K562 (cell line): ENCODE results near the gene PIK3R1. TPM values are rescaled to one million over a fixed set of nuclear protein-coding genes. Genes with fewer than 3 reads are reported as not detected.

Experiments
- ATAC-seq: fragments of 200-7000 bp; cut with Tn5 transposase; 3 replicates; pipeline ENCODE4 v1.9.1; 2020; ENCODE audit warnings: moderate library complexity
- BruUV-seq: library from RNA; stranded (reverse); fragments of 400-500 nt; replicated peaks from 2 replicates; lab custom pipeline; 2021; lab: Mats Ljungman, UMichigan
- CTCF ChIA-PET: fragments of 300-600 bp; formaldehyde crosslinking; extraction: SDS; loops from one replicate; lab custom pipeline; 2021; ENCODE audit warnings: low intra/inter-chr PET ratio; lab: Yijun Ruan, JAX
- POLR2A ChIA-PET: fragments of 300-600, 350-650 bp; sonication (Branson Sonifier 250); formaldehyde crosslinking; extraction: SDS; loops from one replicate; lab custom pipeline; 2021; ENCODE audit warnings: antibody characterized with exemption, inconsistent platforms; lab: Yijun Ruan, JAX
- DNase-seq, 4 experiments: peaks; one replicate each; pipeline versions ENCODE4 v3.0.0 to v3.0.0-alpha.2; 2011 to 2018; ENCODE audit warnings: low spot score in 3 of 4, mixed read lengths in 3 of 4; ENCODE audit errors: extremely low read depth in 1 of 4
- FAIRE-seq: peaks from 2 replicates; lab custom pipeline; 2011; peaks lifted over from hg19 to GRCh38; lab: Jason Lieb, UNC
- H2AFZ ChIP-seq: 2 replicates; pipeline ENCODE4 v1.6.0; 2011; ENCODE audit warnings: low read depth, low read length, control low read depth, inconsistent platforms
- H3K27ac ChIP-seq: fragments of 200-600 bp; 3 replicates; pipeline ENCODE4 v1.8.0; 2011; ENCODE audit warnings: low read depth, mild to moderate bottlenecking, control low read depth, inconsistent platforms, low read length, moderate library complexity, mixed read lengths; ENCODE audit errors: extremely low read depth
- H3K27me3 ChIP-seq, 2 experiments: fragments of 300-600 bp in 1 of 2; 2 replicates in 1 of 2; 3 replicates in 1 of 2; pipeline versions ENCODE4 v1.6.0 to v1.8.0; 2011; ENCODE audit warnings: inconsistent platforms in 2 of 2, low read length in 2 of 2, mild to moderate bottlenecking in 1 of 2, mixed read lengths in 1 of 2, moderate library complexity in 1 of 2; ENCODE audit not compliant: control insufficient read depth in 2 of 2, insufficient read depth in 2 of 2
- H3K36me3 ChIP-seq: fragments of 300-600 bp; 3 replicates; pipeline ENCODE4 v1.8.0; 2011; ENCODE audit warnings: mild to moderate bottlenecking, low read length, inconsistent platforms; ENCODE audit not compliant: control insufficient read depth, insufficient read depth
- H3K4me1 ChIP-seq, 2 experiments: fragments of 200-600 bp in 1 of 2; replicated peaks in 1 of 2; 2 replicates in 1 of 2; 3 replicates in 1 of 2; pipeline versions ENCODE4 v1.5.1 to v1.8.0; 2011; ENCODE audit warnings: inconsistent platforms in 2 of 2, low read length in 2 of 2, mild to moderate bottlenecking in 1 of 2, mixed read lengths in 1 of 2, moderate library complexity in 1 of 2; ENCODE audit not compliant: control insufficient read depth in 2 of 2, insufficient read depth in 2 of 2
- H3K4me2 ChIP-seq: 2 replicates; pipeline ENCODE4 v1.6.1; 2011; ENCODE audit warnings: low read length, control low read depth, inconsistent platforms, mixed read lengths; ENCODE audit not compliant: insufficient read depth
- H3K4me3 ChIP-seq: fragments of 200-600 bp; sonication (generic), shearing (Covaris generic); 2 replicates; pipeline ENCODE4 v1.5.1; 2016; ENCODE audit warnings: control low read depth, inconsistent platforms
- H3K79me2 ChIP-seq: fragments of 200-600 bp; 3 replicates; pipeline ENCODE4 v1.8.0; 2011; ENCODE audit warnings: low read length, inconsistent platforms; ENCODE audit not compliant: control insufficient read depth, insufficient read depth
- H3K9ac ChIP-seq, 2 experiments: 2 replicates each; pipeline versions ENCODE4 v1.6.0 to v1.6.1; 2011; ENCODE audit warnings: low read depth in 2 of 2, low read length in 2 of 2, control low read depth in 1 of 2, inconsistent platforms in 1 of 2, mild to moderate bottlenecking in 1 of 2, mixed read lengths in 1 of 2; ENCODE audit not compliant: insufficient read depth in 1 of 2
- H3K9me1 ChIP-seq: one replicate; pipeline ENCODE4 v1.6.0; 2011; ENCODE audit warnings: inconsistent platforms, mild to moderate bottlenecking, low read length, moderate library complexity; ENCODE audit not compliant: control insufficient read depth, insufficient read depth
- H3K9me3 ChIP-seq: replicated peaks from 2 replicates; pipeline ENCODE4 v1.5.1; 2011; ENCODE audit warnings: low read depth, low read length, inconsistent platforms; ENCODE audit not compliant: control insufficient read depth, insufficient read depth
- H4K20me1 ChIP-seq: replicated peaks from 2 replicates; pipeline ENCODE4 v1.6.1; 2011; ENCODE audit warnings: low read length, inconsistent platforms, mixed read lengths; ENCODE audit not compliant: control insufficient read depth, insufficient read depth
- EHMT2 ChIP-seq: fragments of 450-650 bp; IDR thresholded peaks from 2 replicates; pipeline ENCODE4 v1.6.1; 2018; ENCODE audit warnings: antibody characterized with exemption
- GTF3C2 ChIP-seq: IDR thresholded peaks from 3 replicates; pipeline ENCODE4 v1.6.1; 2011; ENCODE audit warnings: borderline replicate concordance, mild to moderate bottlenecking, moderate library complexity; ENCODE audit not compliant: insufficient read length; ENCODE audit errors: extremely low read depth
- HDAC1 ChIP-seq, 2 experiments: fragments of 450-650 bp; IDR thresholded peaks; 2 replicates each; pipeline ENCODE4 v1.6.1; 2016 to 2017; ENCODE audit warnings: inconsistent platforms in 1 of 2, mild to moderate bottlenecking in 1 of 2, moderate library complexity in 1 of 2
- JUND ChIP-seq, 2 experiments: IDR thresholded peaks; 2 replicates in 1 of 2; 3 replicates in 1 of 2; pipeline ENCODE4 v1.6.1; 2011; ENCODE audit warnings: borderline replicate concordance in 2 of 2, low read depth in 2 of 2, low read length in 2 of 2, improper control_type of control experiment in 1 of 2, missing biosample characterization in 1 of 2, missing genetic modification characterization in 1 of 2, missing genetic modification reagents in 1 of 2
- RFX5 ChIP-seq: IDR thresholded peaks from 2 replicates; pipeline ENCODE4 v1.6.1; 2011; ENCODE audit warnings: low read depth, mild to moderate bottlenecking, improper control_type of control experiment, low read length
- SMAD4 ChIP-seq: fragments of 250-450 bp; sonication (Bioruptor Pico); conservative IDR thresholded peaks from 2 replicates; pipeline ENCODE4 v1.8.0; 2021; ENCODE audit warnings: inconsistent platforms, mild to moderate bottlenecking, moderate library complexity
- TBP ChIP-seq: optimal IDR thresholded peaks from 2 replicates; pipeline ENCODE3; 2011; ENCODE audit warnings: low read depth, low read length, improper control_type of control experiment
- ZBTB2 ChIP-seq: fragments of 450-650 bp; IDR thresholded peaks from 2 replicates; pipeline ENCODE4 v1.6.1; 2016; ENCODE audit warnings: antibody characterized with exemption
- ZNF318 ChIP-seq, 2 experiments: fragments of 450-650 bp; IDR thresholded peaks; 2 replicates each; pipeline ENCODE4 v1.6.1; 2016; ENCODE audit warnings: mild to moderate bottlenecking in 2 of 2, borderline replicate concordance in 1 of 2, low read depth in 1 of 2, moderate library complexity in 1 of 2
- WGBS: fragments of 100-300 bp; shearing (Covaris generic); methylation state at CpG from one replicate; pipeline ENCODE4 v1.1.6; 2016; ENCODE audit warnings: low coverage, mixed read lengths; ENCODE audit not compliant: insufficient coverage; ENCODE audit errors: missing lambda C conversion rate; 5-methylcytosine and 5-hydroxymethylcytosine counted together
- in situ Hi-C: fragments of 300-500 bp; cut with MboI; formaldehyde crosslinking; loops from 4 replicates; pipeline ENCODE4 v1.15.0; 2018; ENCODE audit warnings: inconsistent platforms, mixed read lengths
- intact Hi-C: fragments of 100-400 bp; cut with micrococcal nuclease; formaldehyde crosslinking; loops from 2 replicates; pipeline ENCODE4 v1.14.2; 2022
- polyA plus RNA-seq, 8 experiments: library from polyadenylated mRNA; depleted of rRNA in 4 of 8; stranded (reverse) in 5 of 8; unstranded in 3 of 8; fragments of >200 nt; fragmentation: Nextera tagmentation in 2 of 8; fragmentation: Illumina TruSeq in 1 of 8; extraction: Ambion mirVana in 2 of 8; extraction: Trizol in 1 of 8; gene quantifications; 2 replicates each; pipeline versions ENCODE4 v1.2.1 to v1.2.3, GENCODE V29; 2011 to 2014; ENCODE audit warnings: inconsistent platforms in 1 of 8, missing spikeins in 1 of 8
- total RNA-seq, 7 experiments: library from RNA; depleted of rRNA in 6 of 7; stranded (reverse); fragments of >200 nt in 6 of 7; fragmentation: Illumina TruSeq in 2 of 7; extraction: Trizol in 2 of 7; gene quantifications; 2 replicates each; pipeline versions ENCODE4 v1.2.1 to v1.2.3, GENCODE V29; 2011 to 2021; ENCODE audit warnings: low replicate concordance in 1 of 7

The PIK3R1 gene
- total and polyA plus RNA-seq, 9 of the 15 experiments (the other 6 are each of a cell fraction or from before 2014, with no cell fraction given), result 1.1 to 9.7 (median 4.8) TPM

GRCh38 chr5:68258531-68258930, 43.0 kb downstream of the PIK3R1 start:
- no peak overlapping the region for H3K27ac ChIP-seq
- H3K79me2 ChIP-seq, result no peaks in the 10 kb centered on the region
- no peak for DNase-seq
- 29% methylated on average over 4 of the region's 4 CpGs for WGBS
- no peak overlapping the region for H3K4me2 ChIP-seq
- in situ Hi-C loops (loop anchor here (10.0 kb wide), 1 partner anchor 1014 kb away; no protein-coding TSS in a partner anchor), intact Hi-C loops (no loop called here)
- H2AFZ ChIP-seq, result no peak overlapping the region
- no peaks in the 10 kb centered on the region for H4K20me1 ChIP-seq
- no peaks in the 10 kb centered on the region for H3K9me1 ChIP-seq
- H3K36me3 ChIP-seq, result no peaks in the 10 kb centered on the region
- H3K9me3 ChIP-seq, result no peaks in the 10 kb centered on the region
- no peak overlapping the region for H3K4me3 ChIP-seq
- CTCF ChIA-PET, result no interaction called here
- ATAC-seq, result no peak
- H3K9ac ChIP-seq, result no peak overlapping the region
- FAIRE-seq, result no peak
- no peaks in the 10 kb centered on the region for H3K27me3 ChIP-seq
- POLR2A ChIA-PET, result interaction anchor here (0.5 to 0.6 kb wide), 2 partner anchors 36 to 42 kb away, joined by 3 to 4 read pairs; no protein-coding TSS in a partner anchor
- H3K4me1 ChIP-seq, result no peaks in the 10 kb centered on the region
- BruUV-seq, result no TSS peak
- TF ChIP-seq TBP, result no peak
- TF ChIP-seq EHMT2, result no peak
- no peak for TF ChIP-seq JUND (IDR thresholded peaks at IDR 0.05; ENCODE audit: borderline replicate concordance, low read depth, low read length)
- TF ChIP-seq JUND (tag; IDR thresholded peaks at IDR 0.05; ENCODE audit: borderline replicate concordance, low read depth, low read length), result no peak
- no peak for TF ChIP-seq SMAD4 (CRISPR knock-in tag)
- no peak for TF ChIP-seq HDAC1 (IDR thresholded peaks at IDR 0.05)
- TF ChIP-seq GTF3C2, result no peak
- TF ChIP-seq RFX5, result no peak
- TF ChIP-seq ZNF318 (IDR thresholded peaks at IDR 0.05; ENCODE audit: borderline replicate concordance in 1 of 2, low read depth in 1 of 2), result no peak
- no peak for TF ChIP-seq ZBTB2
